ENCODE data around the gene USH2A.
A peak's percentile ranks its signal among the peaks of the same experiment; 100 is the strongest.

The USH2A gene

GRCh38 chr1:215635827-215636226 is 787.4 kb downstream of the USH2A start:
- TF ChIP-seq RAD21 (IDR thresholded peaks at IDR 0.05; ENCODE audit: low read depth) (no peak), NFIC (IDR thresholded peaks at IDR 0.05) (no peak), EP300 (IDR thresholded peaks at IDR 0.05; ENCODE audit: borderline replicate concordance) (no peak), FOXM1 (IDR thresholded peaks at IDR 0.05; ENCODE audit: borderline replicate concordance, low read depth) (no peak), REST (IDR thresholded peaks at IDR 0.05; ENCODE audit: low read depth) (no peak), EGR1 (IDR thresholded peaks at IDR 0.05) (no peak), TEAD4 (IDR thresholded peaks at IDR 0.05) (no peak), USF1 (IDR thresholded peaks at IDR 0.05) (no peak), MAX (IDR thresholded peaks at IDR 0.05) (no peak)

GRCh38 chr1:215631489-215631888 is 791.8 kb downstream of the USH2A start:
- no peak for TF ChIP-seq MAX (IDR thresholded peaks at IDR 0.05)
- TF ChIP-seq USF1 (IDR thresholded peaks at IDR 0.05) = 0 out of 2 replicates have a peak, but pooled peaks have one; percentile 5
- TF ChIP-seq NFIC (IDR thresholded peaks at IDR 0.05) = peak; percentile 60

GRCh38 chr1:215631040-215631439 is 792.2 kb downstream of the USH2A start:
- TF ChIP-seq ZBTB7A (IDR thresholded peaks at IDR 0.05; ENCODE audit: low read depth) (no peak), YY1 (IDR thresholded peaks at IDR 0.05; ENCODE audit: low read depth) (no peak), REST (IDR thresholded peaks at IDR 0.05; ENCODE audit: low read depth) (no peak), CREB1 (IDR thresholded peaks at IDR 0.05; ENCODE audit: low read depth) (no peak), TCF12 (IDR thresholded peaks at IDR 0.05; ENCODE audit: low read depth) (no peak), CEBPB (IDR thresholded peaks at IDR 0.05) (no peak), NFIC (IDR thresholded peaks at IDR 0.05) (no peak)

GRCh38 chr1:215625949-215626348 is 797.3 kb downstream of the USH2A start:
- TF ChIP-seq YY1 (IDR thresholded peaks at IDR 0.05; ENCODE audit: low read depth) = no peak
- no peak for TF ChIP-seq FOXM1 (IDR thresholded peaks at IDR 0.05; ENCODE audit: borderline replicate concordance, low read depth)
- no peak for TF ChIP-seq TCF12 (IDR thresholded peaks at IDR 0.05; ENCODE audit: low read depth)
- no peak for TF ChIP-seq CREB1 (IDR thresholded peaks at IDR 0.05; ENCODE audit: low read depth)
- TF ChIP-seq REST (IDR thresholded peaks at IDR 0.05; ENCODE audit: low read depth) = no peak
- TF ChIP-seq CEBPB (IDR thresholded peaks at IDR 0.05) = no peak
- no peak for TF ChIP-seq RAD21 (IDR thresholded peaks at IDR 0.05; ENCODE audit: low read depth)
- TF ChIP-seq NFIC (IDR thresholded peaks at IDR 0.05) = no peak
- no peak for TF ChIP-seq MAX (IDR thresholded peaks at IDR 0.05)
- TF ChIP-seq TEAD4 (IDR thresholded peaks at IDR 0.05) = no peak
- no peak for TF ChIP-seq EP300 (IDR thresholded peaks at IDR 0.05; ENCODE audit: borderline replicate concordance)
- TF ChIP-seq EGR1 (IDR thresholded peaks at IDR 0.05) = no peak
- no peak for TF ChIP-seq ZBTB7A (IDR thresholded peaks at IDR 0.05; ENCODE audit: low read depth)
- no peak for TF ChIP-seq TAF1 (IDR thresholded peaks at IDR 0.05; ENCODE audit: low read depth)
- no peak for TF ChIP-seq USF1 (IDR thresholded peaks at IDR 0.05)
